ENCODE results near the gene DCAF4.

Gene DCAF4, protein sequence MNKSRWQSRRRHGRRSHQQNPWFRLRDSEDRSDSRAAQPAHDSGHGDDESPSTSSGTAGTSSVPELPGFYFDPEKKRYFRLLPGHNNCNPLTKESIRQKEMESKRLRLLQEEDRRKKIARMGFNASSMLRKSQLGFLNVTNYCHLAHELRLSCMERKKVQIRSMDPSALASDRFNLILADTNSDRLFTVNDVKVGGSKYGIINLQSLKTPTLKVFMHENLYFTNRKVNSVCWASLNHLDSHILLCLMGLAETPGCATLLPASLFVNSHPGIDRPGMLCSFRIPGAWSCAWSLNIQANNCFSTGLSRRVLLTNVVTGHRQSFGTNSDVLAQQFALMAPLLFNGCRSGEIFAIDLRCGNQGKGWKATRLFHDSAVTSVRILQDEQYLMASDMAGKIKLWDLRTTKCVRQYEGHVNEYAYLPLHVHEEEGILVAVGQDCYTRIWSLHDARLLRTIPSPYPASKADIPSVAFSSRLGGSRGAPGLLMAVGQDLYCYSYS

DNA sequence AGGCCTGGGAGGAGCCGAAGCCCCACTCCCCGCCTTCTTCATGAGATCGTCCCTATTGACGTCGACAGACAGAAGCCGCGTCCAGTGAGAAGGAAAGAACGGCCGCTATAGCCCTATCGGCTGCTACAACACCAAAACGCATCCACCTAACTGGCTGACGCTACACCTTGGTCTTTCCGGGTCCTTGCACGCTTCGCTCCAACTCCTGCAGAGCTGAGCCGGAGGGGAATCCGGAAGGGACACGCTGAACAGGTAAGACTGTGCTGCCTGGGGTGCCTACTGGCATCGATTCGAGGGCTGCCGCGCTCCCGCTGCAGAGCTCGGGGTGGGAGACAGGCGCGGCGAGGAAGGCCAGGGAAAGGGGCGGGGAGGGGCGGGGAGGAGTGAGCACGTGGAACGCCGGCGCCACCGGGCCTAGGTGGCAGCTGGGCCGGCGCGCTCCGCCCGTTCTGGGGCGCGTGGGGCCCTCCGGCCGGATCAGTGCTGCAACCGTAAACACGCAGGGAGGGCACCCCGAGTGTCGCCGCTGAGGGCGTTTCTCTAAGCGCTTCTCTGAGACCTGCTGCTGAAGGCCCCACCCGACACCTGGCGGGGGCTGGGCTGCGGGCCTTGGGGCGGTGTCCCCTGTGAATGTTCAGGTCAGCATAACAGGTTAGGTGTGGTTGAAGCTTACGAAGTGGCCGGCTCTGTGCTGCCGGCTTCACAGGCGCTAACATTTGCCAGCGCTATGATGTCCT is at the start of gene DCAF4:
Gene DCAF4, plus strand, starts transcription at position 173 of the 737 bp plus-strand sequence. CDS start 11,515 bp downstream, outside the sequence.
- TF ChIP-seq, protein P1, sequence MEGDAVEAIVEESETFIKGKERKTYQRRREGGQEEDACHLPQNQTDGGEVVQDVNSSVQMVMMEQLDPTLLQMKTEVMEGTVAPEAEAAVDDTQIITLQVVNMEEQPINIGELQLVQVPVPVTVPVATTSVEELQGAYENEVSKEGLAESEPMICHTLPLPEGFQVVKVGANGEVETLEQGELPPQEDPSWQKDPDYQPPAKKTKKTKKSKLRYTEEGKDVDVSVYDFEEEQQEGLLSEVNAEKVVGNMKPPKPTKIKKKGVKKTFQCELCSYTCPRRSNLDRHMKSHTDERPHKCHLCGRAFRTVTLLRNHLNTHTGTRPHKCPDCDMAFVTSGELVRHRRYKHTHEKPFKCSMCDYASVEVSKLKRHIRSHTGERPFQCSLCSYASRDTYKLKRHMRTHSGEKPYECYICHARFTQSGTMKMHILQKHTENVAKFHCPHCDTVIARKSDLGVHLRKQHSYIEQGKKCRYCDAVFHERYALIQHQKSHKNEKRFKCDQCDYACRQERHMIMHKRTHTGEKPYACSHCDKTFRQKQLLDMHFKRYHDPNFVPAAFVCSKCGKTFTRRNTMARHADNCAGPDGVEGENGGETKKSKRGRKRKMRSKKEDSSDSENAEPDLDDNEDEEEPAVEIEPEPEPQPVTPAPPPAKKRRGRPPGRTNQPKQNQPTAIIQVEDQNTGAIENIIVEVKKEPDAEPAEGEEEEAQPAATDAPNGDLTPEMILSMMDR (conservative IDR thresholded peaks at IDR 0.05): no peak
- TF ChIP-seq ZFX (IDR thresholded peaks at IDR 0.05): peak; percentile 93
- peak within 1 kb of the TSS; percentile 79 for H3K27ac ChIP-seq

DNA sequence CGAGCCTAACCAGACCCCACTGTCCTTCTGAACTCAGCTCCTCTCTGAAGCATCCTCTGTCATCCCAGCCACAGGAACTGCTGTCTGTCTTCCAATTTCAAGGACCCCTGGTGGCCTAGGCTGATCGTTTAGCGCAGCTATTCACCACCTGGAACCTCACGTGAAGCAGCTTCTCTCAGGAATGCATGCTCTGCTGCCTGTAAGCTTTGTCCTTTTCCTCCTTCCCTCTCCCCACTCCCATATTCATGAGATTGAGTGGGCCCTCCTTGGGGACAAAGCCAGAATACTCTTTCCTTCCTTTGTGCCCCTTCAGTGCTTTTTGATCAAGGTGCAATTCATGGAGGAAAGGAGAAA is 49.6 kb upstream of the DCAF4 start:
- H3K27ac ChIP-seq: no peak overlapping the region
- TF ChIP-seq, protein P1 (conservative IDR thresholded peaks at IDR 0.05): no peak
- TF ChIP-seq ZFX (IDR thresholded peaks at IDR 0.05): no peak

DNA sequence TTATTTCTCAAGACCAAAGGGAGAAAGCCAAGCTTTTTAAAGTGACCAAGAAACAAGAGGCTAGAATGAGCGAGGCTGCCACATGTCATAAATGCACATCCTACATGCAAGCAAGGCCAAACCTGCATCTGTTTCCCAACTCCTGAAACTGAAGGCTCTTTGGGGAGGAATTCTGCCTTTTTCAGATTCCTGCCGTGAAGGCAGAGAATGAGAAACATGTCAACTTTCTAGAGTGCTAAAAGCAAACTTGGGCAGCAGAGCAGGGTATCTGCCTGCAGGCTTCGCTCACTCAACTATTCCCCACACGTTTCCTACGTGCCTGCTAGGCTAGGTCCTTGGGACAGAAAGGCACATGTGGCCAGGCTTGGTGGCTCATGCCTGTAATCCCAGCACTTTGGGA is 47.5 kb upstream of the DCAF4 start:
- no peak overlapping the region for H3K27ac ChIP-seq
- TF ChIP-seq, protein P1 (conservative IDR thresholded peaks at IDR 0.05): no peak
- TF ChIP-seq ZFX (IDR thresholded peaks at IDR 0.05): no peak

- H3K27ac ChIP-seq: no peak overlapping the region
- TF ChIP-seq, protein P1 (conservative IDR thresholded peaks at IDR 0.05): no peak
- TF ChIP-seq ZFX (IDR thresholded peaks at IDR 0.05): no peak
These were observed 46.8 kb upstream of the DCAF4 start for GRCh38 chr14:72879431-72879830.

DNA sequence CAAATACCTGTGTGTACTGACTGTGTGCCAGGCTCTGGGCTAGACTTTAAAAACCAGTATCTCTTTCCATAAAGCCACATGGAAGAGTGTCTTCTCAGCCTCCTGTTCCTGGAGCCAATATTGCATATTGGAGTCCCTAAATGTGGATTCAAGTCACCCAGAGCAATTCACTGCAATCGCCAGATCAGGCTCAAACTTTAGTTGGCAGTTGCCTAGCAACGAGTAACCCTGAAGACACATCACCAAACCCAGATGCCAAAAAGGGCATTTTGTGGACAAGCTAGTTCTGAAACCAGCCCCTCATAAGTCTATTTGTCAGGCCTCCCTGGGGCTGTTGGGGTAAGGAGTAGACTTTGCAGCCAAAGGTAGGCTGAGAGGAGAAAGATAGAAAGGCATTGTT is 46.1 kb upstream of the DCAF4 start:
- TF ChIP-seq ZFX (IDR thresholded peaks at IDR 0.05): no peak
- TF ChIP-seq, protein P1 (conservative IDR thresholded peaks at IDR 0.05): no peak
- no peak overlapping the region for H3K27ac ChIP-seq

DNA sequence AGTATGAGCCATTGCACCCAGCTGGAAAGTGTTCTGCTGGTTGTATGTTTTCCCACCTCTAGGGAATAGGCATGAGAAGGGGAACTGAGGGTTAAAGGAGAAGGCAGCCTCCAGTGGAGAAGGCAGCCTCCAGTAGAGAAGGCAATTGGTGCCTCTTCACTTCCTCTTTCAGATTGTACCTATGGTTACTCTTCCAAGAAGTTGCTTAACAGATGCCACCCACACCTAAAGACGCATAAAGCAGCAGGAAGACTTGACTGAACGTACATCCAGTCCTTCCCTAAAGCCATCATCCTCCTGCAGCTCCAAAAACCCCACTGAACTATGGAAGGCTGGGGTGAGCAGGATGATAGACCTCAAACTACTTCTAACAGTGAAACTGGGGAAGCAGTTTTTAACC is 45.4 kb upstream of the DCAF4 start:
- TF ChIP-seq ZFX (IDR thresholded peaks at IDR 0.05): no peak
- TF ChIP-seq, protein P1 (conservative IDR thresholded peaks at IDR 0.05): no peak

GRCh38 chr14:72881543-72881942 is 44.7 kb upstream of the DCAF4 start:
- no peak overlapping the region for H3K27ac ChIP-seq
- TF ChIP-seq ZFX (IDR thresholded peaks at IDR 0.05): no peak
- TF ChIP-seq, protein P1 (conservative IDR thresholded peaks at IDR 0.05): no peak

More for the DNA sequence above, 45.4 kb upstream of the DCAF4 start:
- no peak overlapping the region for H3K27ac ChIP-seq
